ENCODE measurements around the gene ZBP1. TPM values are rescaled to one million over a fixed set of nuclear protein-coding genes. Genes with fewer than 3 reads are reported as not detected.

The ZBP1 gene
- total RNA-seq, 4 donors from 2014 or later: 0.78 to 3.6 TPM; not detected in 2

DNA sequence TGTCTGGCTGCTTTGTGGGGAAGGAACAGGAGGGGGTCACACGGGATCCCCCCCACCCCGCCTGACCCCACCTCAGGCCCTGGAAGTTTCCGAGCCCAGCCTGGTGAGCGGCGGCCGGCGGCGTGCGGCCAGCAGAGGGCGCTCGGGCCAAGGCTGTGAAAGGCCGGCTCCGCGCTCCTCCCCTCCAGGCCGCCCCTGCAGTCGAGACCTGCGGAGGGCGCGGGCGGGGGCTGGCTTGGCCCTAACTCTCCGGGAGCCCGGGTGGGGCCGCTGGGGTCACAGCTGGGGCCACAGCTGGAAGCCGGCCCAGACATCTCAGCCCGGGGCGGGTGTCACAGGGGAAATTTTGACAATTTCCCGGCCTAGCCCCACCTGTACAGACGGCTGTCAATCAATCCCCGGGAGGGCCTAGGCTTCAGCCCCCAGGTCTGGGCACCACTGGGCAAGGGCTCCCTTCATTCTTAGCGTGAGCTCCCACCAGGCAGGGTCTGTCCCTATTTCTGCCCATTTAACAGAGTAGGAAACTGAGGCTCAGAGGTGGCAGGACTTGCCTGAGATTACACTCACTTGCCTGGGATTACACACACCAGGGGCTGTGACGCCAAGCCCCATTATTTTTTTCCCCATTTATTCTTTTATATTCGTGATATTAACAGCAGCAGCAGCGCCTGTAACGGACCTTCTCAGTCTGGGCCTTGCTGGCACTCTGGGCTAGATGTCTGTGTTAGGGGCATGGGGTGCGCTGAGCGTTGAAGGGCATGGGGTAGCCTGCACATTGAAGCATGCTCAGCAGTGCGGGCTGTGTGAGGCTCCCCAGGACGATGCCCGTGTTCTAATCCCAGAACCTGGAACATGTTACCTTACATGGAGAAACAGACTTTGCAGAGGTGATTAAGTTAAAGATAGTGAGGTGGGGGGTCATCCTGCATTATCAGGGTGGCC is 23.0 kb downstream of the ZBP1 start:
- H3K27me3 ChIP-seq: no peaks in the 10 kb centered on the region
- peak; percentile 49 to 61 for DNase-seq (ENCODE audit: low spot score in 2 of 2)
- 35 to 57% methylated on average over 14 to 22 of the region's 39 CpGs for WGBS, 2 donors
- H3K27ac ChIP-seq: no peak overlapping the region
- no peaks in the 10 kb centered on the region for H3K36me3 ChIP-seq
- TF ChIP-seq EP300 (IDR thresholded peaks at IDR 0.05) (no peak), POLR2A (IDR thresholded peaks at IDR 0.05) (no peak)
- TF ChIP-seq, protein P1, sequence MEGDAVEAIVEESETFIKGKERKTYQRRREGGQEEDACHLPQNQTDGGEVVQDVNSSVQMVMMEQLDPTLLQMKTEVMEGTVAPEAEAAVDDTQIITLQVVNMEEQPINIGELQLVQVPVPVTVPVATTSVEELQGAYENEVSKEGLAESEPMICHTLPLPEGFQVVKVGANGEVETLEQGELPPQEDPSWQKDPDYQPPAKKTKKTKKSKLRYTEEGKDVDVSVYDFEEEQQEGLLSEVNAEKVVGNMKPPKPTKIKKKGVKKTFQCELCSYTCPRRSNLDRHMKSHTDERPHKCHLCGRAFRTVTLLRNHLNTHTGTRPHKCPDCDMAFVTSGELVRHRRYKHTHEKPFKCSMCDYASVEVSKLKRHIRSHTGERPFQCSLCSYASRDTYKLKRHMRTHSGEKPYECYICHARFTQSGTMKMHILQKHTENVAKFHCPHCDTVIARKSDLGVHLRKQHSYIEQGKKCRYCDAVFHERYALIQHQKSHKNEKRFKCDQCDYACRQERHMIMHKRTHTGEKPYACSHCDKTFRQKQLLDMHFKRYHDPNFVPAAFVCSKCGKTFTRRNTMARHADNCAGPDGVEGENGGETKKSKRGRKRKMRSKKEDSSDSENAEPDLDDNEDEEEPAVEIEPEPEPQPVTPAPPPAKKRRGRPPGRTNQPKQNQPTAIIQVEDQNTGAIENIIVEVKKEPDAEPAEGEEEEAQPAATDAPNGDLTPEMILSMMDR (IDR thresholded peaks at IDR 0.05): peak; percentile 96 to 99 (median 98)
- H3K4me1 ChIP-seq: peaks cover 0 to 11% (median 6%) of the 10 kb centered on the region in 4 donors
- H3K4me3 ChIP-seq: peak overlapping the region in 2 of 4 donors; percentile 7 to 16
- no peaks in the 10 kb centered on the region for H3K9me3 ChIP-seq

DNA sequence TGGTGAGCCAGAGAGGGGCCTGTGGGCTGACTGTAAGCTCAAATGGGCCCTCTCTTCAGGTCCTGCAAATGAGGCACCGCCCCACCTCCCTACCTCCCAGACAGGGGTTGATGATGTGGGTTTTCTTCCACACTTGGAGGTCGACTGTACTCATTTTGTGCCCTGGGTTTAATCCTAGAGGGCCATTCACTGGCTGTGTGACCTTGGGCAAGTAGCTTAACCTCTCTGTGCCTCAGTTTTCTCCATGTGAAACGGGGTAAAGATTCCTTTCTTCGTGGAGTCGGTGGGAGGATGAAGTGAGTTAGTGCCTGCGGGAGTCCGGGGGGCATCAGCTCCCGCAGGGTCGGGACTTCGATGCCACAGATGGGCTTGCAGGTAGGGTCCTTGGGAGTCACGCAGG is 23.9 kb downstream of the ZBP1 start:
- 71 to 72% methylated on average over 11 of the region's 11 CpGs for WGBS, 2 donors
- H3K9me3 ChIP-seq: no peaks in the 10 kb centered on the region
- H3K27me3 ChIP-seq: no peaks in the 10 kb centered on the region
- TF ChIP-seq, protein P1 (IDR thresholded peaks at IDR 0.05): no peak
- TF ChIP-seq POLR2A (IDR thresholded peaks at IDR 0.05): no peak
- TF ChIP-seq EP300 (IDR thresholded peaks at IDR 0.05): no peak
- no peak overlapping the region for H3K27ac ChIP-seq
- H3K4me1 ChIP-seq: peaks cover 0 to 11% (median 6%) of the 10 kb centered on the region in 4 donors
- H3K36me3 ChIP-seq: no peaks in the 10 kb centered on the region
- H3K4me3 ChIP-seq: no peak overlapping the region
- DNase-seq (ENCODE audit: low spot score in 2 of 2): no peak

DNA sequence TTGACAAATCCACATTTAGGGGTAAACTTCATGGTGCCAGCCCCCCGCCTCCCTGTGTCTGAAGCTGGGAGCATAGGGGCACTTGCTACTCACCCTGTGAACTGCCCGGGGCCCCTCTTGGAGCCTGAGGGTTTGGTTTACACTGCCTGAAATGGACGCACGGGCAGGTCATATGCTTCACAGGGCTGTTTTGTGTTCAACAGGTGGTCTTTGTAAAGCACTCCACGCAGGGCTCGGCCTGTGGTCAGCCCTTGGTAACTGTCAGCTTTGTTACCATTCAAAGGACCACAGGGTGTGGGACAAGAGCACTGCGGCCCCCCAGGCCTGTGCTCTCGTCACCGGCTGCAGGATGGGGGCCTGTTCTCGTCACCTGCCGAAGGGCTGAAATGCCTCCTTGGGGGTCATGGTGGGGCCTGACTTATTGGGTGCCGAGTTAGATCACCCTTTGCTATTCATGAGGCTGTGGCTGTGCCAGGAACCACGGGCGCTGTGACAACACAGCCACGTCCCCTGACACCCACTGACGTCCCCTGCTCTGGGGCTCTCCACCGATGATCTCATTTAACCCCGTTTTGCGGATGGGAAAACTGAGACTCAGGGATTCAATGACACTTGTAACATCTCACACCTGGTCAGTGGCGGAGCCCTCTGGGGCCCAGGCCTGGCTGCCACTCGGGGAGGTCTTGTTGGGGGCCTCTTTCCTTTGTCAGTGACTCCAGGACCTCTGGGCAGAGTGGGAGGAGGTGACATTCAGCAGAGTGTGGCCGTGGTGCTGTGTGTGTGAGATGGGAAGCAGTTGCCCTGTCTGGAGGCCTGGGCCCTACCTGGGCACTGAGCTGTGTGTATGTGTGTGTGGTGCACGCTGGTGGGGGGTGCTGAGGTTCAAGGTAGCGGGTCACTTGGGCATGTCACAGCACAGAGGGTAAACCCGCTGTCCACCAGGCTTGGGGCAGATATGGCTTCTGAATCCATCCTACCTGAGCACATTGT is 24.9 kb downstream of the ZBP1 start:
- Histone ChIP-seq H3K4me3 (no peak overlapping the region), H3K27ac (no peak overlapping the region), H3K4me1 (peaks cover 0 to 11% (median 6%) of the 10 kb centered on the region in 4 donors), H3K27me3 (no peaks in the 10 kb centered on the region), H3K36me3 (no peaks in the 10 kb centered on the region), H3K9me3 (no peaks in the 10 kb centered on the region)
- 83 to 88% methylated on average over 18 to 23 of the region's 25 CpGs for WGBS, 2 donors
- TF ChIP-seq EP300 (IDR thresholded peaks at IDR 0.05) (no peak), POLR2A (IDR thresholded peaks at IDR 0.05) (no peak)
- TF ChIP-seq, protein P1 (IDR thresholded peaks at IDR 0.05): no peak
- no peak for DNase-seq (ENCODE audit: low spot score in 2 of 2)

DNA sequence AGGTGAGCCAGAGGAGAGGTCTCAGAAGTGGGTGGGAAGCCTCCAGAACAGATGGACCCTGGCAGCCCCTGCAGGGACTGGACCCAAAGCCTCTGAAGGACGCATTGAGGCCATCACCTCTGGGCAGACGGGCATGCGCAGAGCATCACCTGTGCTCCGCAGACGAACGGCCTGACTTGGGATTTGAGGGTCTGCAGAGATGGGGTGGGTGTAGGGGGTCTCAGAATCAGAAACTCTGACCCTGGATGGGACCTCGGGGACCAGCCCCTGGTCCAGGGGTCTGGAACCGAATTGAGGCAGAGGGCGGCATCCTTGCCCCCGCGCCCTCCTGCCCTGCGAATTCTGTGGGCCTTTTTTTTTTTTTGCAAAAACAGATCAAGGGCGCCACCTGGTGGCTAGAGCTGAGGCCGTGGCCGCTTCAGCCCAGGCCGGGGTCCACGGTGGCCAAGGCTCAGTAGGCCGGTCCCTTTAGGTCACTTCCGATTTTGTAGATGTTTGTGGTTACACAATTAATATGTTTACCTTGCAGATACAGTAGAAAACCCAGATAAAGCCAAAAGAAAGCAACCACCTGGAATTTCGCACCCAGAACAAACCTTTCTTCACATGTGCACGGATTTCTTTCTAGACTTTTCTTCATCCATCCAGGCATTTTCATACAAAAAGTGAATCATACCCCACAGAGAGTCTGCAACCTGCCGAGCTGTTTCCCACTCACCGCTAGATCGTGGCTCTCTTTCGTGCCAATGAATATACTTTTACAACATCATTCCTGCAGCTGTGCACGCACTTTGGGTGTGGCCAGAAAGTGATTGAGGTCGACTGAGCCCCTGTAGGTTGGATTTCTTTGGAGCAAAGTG is 25.9 kb downstream of the ZBP1 start:
- TF ChIP-seq, protein P1 (IDR thresholded peaks at IDR 0.05): peak; percentile 79 to 97 (median 83)
- TF ChIP-seq EP300 (IDR thresholded peaks at IDR 0.05): no peak

More for the DNA sequence above, 25.9 kb downstream of the ZBP1 start:
- 34 to 37% methylated on average over 27 of the region's 27 CpGs for WGBS, 2 donors
- no peak overlapping the region for H3K27ac ChIP-seq
- H3K4me1 ChIP-seq: peaks cover 0 to 11% (median 6%) of the 10 kb centered on the region in 4 donors
- no peak overlapping the region for H3K4me3 ChIP-seq
- DNase-seq (ENCODE audit: low spot score in 2 of 2): peak in 1 of 2 donors; percentile 53
- H3K27me3 ChIP-seq: no peaks in the 10 kb centered on the region
- no peaks in the 10 kb centered on the region for H3K9me3 ChIP-seq
- no peaks in the 10 kb centered on the region for H3K36me3 ChIP-seq
